ENCODE results near the gene DARS2.

DNA sequence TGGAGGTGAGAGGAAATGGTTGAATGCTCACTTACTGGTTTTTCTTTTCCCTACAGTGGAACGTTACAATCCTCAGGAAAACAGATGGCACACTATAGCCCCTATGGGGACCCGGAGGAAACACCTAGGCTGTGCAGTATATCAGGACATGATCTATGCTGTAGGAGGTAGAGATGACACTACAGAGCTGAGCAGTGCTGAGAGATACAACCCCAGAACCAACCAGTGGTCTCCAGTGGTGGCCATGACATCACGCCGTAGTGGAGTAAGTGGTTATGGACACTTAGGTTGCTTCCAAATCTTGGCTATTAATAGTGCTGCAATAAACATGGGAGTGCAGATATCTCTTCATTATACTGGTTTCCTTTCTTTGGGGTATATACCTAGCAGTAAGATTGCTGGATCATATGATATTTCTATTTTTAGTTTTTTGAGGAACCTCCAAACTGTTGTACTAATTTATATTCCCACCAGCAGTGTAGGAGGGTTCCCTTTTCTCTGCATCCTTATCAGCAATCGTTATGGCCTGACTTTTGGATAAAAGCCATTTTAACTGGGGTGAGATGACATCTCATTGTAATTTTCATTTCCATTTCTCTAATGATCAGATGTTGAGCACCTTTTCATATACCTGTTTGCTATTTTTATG lies 48.8 kb upstream of the DARS2 start:
- TF ChIP-seq, protein P1, sequence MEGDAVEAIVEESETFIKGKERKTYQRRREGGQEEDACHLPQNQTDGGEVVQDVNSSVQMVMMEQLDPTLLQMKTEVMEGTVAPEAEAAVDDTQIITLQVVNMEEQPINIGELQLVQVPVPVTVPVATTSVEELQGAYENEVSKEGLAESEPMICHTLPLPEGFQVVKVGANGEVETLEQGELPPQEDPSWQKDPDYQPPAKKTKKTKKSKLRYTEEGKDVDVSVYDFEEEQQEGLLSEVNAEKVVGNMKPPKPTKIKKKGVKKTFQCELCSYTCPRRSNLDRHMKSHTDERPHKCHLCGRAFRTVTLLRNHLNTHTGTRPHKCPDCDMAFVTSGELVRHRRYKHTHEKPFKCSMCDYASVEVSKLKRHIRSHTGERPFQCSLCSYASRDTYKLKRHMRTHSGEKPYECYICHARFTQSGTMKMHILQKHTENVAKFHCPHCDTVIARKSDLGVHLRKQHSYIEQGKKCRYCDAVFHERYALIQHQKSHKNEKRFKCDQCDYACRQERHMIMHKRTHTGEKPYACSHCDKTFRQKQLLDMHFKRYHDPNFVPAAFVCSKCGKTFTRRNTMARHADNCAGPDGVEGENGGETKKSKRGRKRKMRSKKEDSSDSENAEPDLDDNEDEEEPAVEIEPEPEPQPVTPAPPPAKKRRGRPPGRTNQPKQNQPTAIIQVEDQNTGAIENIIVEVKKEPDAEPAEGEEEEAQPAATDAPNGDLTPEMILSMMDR (conservative IDR thresholded peaks at IDR 0.05), result no peak
- TF ChIP-seq EZH2 (IDR thresholded peaks at IDR 0.05; ENCODE audit: low read depth), result no peak
